K562 (cell line): ENCODE results near the gene GHITM. TPM values are rescaled to one million over a fixed set of nuclear protein-coding genes. Genes with fewer than 3 reads are reported as not detected.

ENCODE experiments used
- E2F5 ChIP-seq: sonication (generic); formaldehyde crosslinking; IDR thresholded peaks from 2 replicates; pipeline ENCODE4 v1.8.0; 2022; ENCODE audit warnings: mild to moderate bottlenecking, missing genetic modification reagents
- KDM5B ChIP-seq: fragments of 200-600 bp; sonication (generic); IDR thresholded peaks from 2 replicates; pipeline ENCODE4 v1.6.1; 2012; ENCODE audit warnings: low read depth, mild to moderate bottlenecking, moderate library complexity, low read length, control low read depth, inconsistent platforms; ENCODE audit not compliant: insufficient replicate concordance
- POLR2A ChIP-seq: fragments of 450-650 bp; conservative IDR thresholded peaks from 2 replicates; pipeline ENCODE4 v1.6.1; 2016
- POLR2AphosphoS2 ChIP-seq: IDR thresholded peaks from 2 replicates; pipeline ENCODE4 v1.6.1; 2012; ENCODE audit warnings: low read length, improper control_type of control experiment
- VEZF1 ChIP-seq: fragments of 200-800 bp; sonication (Bioruptor generic); IDR thresholded peaks from 2 replicates; pipeline ENCODE4 v1.6.1; 2017; ENCODE audit warnings: missing genetic modification characterization, missing compliant biosample characterization
- ZC3H4 ChIP-seq: sonication (generic); formaldehyde crosslinking; IDR thresholded peaks from 2 replicates; pipeline ENCODE4 v1.9.0; 2021; ENCODE audit warnings: missing genetic modification reagents, borderline replicate concordance
- polyA plus RNA-seq, 8 experiments: library from polyadenylated mRNA; depleted of rRNA in 4 of 8; stranded (reverse) in 5 of 8; unstranded in 3 of 8; fragments of >200 nt; fragmentation: Nextera tagmentation in 2 of 8; fragmentation: Illumina TruSeq in 1 of 8; extraction: Ambion mirVana in 2 of 8; extraction: Trizol in 1 of 8; gene quantifications; 2 replicates each; pipeline versions ENCODE4 v1.2.1 to v1.2.3, GENCODE V29; 2011 to 2014; ENCODE audit warnings: inconsistent platforms in 1 of 8, missing spikeins in 1 of 8
- total RNA-seq, 7 experiments: library from RNA; depleted of rRNA in 6 of 7; stranded (reverse); fragments of >200 nt in 6 of 7; fragmentation: Illumina TruSeq in 2 of 7; extraction: Trizol in 2 of 7; gene quantifications; 2 replicates each; pipeline versions ENCODE4 v1.2.1 to v1.2.3, GENCODE V29; 2011 to 2021; ENCODE audit warnings: low replicate concordance in 1 of 7
- TF ChIP-seq, protein P1 (sequence below), 2 experiments: fragments of 450-650 bp; IDR thresholded peaks; 2 replicates each; pipeline ENCODE4 v1.6.1; 2016
- TF ChIP-seq, protein P2 (sequence below): sonication (generic); formaldehyde crosslinking; IDR thresholded peaks from 2 replicates; pipeline ENCODE4 v1.8.0; 2022; ENCODE audit warnings: mild to moderate bottlenecking, missing genetic modification reagents, borderline replicate concordance
- TF ChIP-seq, protein P3 (sequence below), 2 experiments: IDR thresholded peaks; 2 replicates each; pipeline ENCODE4 v1.6.1; 2011; ENCODE audit warnings: borderline replicate concordance in 1 of 2, control low read depth in 1 of 2, low read depth in 1 of 2, low read length in 1 of 2, mild to moderate bottlenecking in 1 of 2, mixed read lengths in 1 of 2, moderate library complexity in 1 of 2; ENCODE audit not compliant: insufficient read depth in 1 of 2, insufficient read length in 1 of 2, poor library complexity in 1 of 2, severe bottlenecking in 1 of 2; ENCODE audit errors: extremely low read depth in 1 of 2

The GHITM gene
- total and polyA plus RNA-seq, 9 of the 15 experiments (the other 6 are each of a cell fraction or from before 2014, with no cell fraction given): 322 to 1,258 (median 386) TPM

DNA sequence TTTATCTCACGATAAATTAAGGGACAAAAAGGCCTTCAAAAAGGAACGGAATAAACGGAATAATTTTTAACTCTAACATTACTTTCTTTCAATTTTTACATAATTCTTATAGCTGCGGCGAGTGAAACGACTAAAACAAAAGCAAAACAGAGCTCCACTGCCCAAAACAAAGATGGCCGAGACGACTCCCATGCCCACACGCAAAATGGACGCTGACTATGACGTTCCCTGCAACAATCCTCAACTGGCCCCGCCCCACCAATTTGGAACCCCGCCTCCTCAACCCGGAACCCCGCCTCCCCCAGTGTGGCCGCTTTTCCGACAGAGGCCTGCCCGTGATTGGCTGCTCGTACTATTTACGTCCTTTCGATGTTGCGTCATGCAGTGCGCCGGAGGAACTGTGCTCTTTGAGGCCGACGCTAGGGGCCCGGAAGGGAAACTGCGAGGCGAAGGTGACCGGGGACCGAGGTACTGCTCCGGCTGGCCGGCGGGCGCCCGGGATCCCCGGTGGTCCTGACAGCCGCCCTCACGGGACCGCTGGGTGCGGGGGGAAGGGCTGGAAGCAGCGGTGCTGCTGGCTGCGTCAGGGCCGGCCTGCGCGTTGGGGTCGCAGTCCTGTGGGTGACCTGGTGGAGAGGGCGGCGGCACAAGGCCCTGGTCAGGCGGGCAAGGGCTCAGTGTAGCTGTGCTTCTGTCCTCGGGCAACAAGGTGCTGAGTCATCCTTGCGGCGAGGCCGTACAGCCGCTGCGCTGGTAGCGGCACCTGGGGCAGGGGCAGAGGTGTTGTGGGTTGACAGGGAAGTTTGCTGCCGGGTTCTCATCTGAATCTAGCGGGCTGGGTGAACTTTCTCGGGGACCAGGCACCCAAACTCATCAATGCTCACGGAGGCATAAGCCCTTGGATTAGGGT, at the start of gene GHITM (continued):
- TF ChIP-seq, protein P1, sequence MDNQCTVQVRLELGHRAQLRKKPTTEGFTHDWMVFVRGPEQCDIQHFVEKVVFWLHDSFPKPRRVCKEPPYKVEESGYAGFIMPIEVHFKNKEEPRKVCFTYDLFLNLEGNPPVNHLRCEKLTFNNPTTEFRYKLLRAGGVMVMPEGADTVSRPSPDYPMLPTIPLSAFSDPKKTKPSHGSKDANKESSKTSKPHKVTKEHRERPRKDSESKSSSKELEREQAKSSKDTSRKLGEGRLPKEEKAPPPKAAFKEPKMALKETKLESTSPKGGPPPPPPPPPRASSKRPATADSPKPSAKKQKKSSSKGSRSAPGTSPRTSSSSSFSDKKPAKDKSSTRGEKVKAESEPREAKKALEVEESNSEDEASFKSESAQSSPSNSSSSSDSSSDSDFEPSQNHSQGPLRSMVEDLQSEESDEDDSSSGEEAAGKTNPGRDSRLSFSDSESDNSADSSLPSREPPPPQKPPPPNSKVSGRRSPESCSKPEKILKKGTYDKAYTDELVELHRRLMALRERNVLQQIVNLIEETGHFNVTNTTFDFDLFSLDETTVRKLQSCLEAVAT (IDR thresholded peaks at IDR 0.05): peak; percentile 72 to 89; a peak in 3 of 4 replicates
- peak; percentile 68 for TF ChIP-seq KDM5B
- TF ChIP-seq, protein P2, sequence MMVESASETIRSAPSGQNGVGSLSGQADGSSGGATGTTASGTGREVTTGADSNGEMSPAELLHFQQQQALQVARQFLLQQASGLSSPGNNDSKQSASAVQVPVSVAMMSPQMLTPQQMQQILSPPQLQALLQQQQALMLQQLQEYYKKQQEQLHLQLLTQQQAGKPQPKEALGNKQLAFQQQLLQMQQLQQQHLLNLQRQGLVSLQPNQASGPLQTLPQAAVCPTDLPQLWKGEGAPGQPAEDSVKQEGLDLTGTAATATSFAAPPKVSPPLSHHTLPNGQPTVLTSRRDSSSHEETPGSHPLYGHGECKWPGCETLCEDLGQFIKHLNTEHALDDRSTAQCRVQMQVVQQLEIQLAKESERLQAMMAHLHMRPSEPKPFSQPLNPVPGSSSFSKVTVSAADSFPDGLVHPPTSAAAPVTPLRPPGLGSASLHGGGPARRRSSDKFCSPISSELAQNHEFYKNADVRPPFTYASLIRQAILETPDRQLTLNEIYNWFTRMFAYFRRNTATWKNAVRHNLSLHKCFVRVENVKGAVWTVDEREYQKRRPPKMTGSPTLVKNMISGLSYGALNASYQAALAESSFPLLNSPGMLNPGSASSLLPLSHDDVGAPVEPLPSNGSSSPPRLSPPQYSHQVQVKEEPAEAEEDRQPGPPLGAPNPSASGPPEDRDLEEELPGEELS (CRISPR knock-in tag): peak; percentile 92
- TF ChIP-seq ZC3H4 (CRISPR knock-in tag): peak; percentile 90; the same call in 1 of the 2 replicates
- TF ChIP-seq POLR2A: peak; percentile 97
- TF ChIP-seq VEZF1 (CRISPR knock-in tag): peak; percentile 97
- TF ChIP-seq POLR2AphosphoS2: peak; percentile 64; the same call in 1 of the 2 replicates
- TF ChIP-seq E2F5 (CRISPR knock-in tag): no peak
- TF ChIP-seq, protein P3, sequence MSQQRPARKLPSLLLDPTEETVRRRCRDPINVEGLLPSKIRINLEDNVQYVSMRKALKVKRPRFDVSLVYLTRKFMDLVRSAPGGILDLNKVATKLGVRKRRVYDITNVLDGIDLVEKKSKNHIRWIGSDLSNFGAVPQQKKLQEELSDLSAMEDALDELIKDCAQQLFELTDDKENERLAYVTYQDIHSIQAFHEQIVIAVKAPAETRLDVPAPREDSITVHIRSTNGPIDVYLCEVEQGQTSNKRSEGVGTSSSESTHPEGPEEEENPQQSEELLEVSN (IDR thresholded peaks at IDR 0.05; ENCODE audit: borderline replicate concordance in 1 of 2, extremely low read depth in 1 of 2, insufficient read depth in 1 of 2, insufficient read length in 1 of 2, low read depth in 1 of 2, low read length in 1 of 2, poor library complexity in 1 of 2, severe bottlenecking in 1 of 2): peak; percentile 5 to 29
